ENCODE data around the gene PLB1. TPM values are rescaled to one million over a fixed set of nuclear protein-coding genes. Genes with fewer than 3 reads are reported as not detected.

PLB1 gene, protein sequence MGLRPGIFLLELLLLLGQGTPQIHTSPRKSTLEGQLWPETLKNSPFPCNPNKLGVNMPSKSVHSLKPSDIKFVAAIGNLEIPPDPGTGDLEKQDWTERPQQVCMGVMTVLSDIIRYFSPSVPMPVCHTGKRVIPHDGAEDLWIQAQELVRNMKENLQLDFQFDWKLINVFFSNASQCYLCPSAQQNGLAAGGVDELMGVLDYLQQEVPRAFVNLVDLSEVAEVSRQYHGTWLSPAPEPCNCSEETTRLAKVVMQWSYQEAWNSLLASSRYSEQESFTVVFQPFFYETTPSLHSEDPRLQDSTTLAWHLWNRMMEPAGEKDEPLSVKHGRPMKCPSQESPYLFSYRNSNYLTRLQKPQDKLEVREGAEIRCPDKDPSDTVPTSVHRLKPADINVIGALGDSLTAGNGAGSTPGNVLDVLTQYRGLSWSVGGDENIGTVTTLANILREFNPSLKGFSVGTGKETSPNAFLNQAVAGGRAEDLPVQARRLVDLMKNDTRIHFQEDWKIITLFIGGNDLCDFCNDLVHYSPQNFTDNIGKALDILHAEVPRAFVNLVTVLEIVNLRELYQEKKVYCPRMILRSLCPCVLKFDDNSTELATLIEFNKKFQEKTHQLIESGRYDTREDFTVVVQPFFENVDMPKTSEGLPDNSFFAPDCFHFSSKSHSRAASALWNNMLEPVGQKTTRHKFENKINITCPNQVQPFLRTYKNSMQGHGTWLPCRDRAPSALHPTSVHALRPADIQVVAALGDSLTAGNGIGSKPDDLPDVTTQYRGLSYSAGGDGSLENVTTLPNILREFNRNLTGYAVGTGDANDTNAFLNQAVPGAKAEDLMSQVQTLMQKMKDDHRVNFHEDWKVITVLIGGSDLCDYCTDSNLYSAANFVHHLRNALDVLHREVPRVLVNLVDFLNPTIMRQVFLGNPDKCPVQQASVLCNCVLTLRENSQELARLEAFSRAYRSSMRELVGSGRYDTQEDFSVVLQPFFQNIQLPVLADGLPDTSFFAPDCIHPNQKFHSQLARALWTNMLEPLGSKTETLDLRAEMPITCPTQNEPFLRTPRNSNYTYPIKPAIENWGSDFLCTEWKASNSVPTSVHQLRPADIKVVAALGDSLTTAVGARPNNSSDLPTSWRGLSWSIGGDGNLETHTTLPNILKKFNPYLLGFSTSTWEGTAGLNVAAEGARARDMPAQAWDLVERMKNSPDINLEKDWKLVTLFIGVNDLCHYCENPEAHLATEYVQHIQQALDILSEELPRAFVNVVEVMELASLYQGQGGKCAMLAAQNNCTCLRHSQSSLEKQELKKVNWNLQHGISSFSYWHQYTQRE (N-terminal part only)
- total RNA-seq = 1.5 and 1.6 TPM in 2 replicates

DNA sequence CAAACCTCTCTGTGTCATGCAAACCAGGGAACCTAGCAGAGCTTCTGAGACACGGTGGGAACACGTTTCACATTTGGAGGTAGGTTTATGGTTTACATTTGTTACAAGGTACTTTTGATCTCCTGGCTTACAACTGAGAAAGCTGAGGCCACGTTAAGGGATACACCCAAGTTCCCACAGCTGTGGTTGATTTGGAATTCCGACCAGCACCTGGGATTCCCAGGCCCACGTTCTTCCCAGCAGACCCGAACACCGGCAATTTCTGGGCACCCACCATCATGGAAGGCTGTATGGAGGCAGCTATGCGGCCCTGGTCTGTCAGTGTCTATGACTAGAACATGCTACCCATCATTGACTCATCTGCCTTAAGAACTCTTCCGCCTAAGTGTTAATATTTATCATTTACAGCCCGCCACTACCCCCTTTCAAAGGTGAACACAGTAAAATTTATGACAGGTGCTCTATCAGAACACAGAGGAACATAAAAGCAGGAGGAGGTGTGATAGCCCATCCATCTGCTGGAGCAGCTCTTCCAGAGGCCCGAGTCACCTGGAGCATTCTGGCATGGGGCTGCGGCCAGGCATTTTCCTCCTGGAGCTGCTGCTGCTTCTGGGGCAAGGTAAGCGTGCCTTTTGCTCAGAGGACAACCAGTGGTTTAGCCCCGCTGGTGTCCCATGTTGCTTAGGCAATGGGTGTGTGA, at the start of gene PLB1:
TSS of gene PLB1 (plus strand) at position 510 of the 700 bp plus-strand sequence. CDS start at position 565, 55 bp downstream.
- FAIRE-seq (peak; percentile 92), DNase-seq (ENCODE audit: low read depth) (no peak)
- no peaks in the 10 kb centered on the region for H3K27me3 ChIP-seq (ENCODE audit: control insufficient read depth, insufficient read depth, low read length)
- TF ChIP-seq, protein P1, sequence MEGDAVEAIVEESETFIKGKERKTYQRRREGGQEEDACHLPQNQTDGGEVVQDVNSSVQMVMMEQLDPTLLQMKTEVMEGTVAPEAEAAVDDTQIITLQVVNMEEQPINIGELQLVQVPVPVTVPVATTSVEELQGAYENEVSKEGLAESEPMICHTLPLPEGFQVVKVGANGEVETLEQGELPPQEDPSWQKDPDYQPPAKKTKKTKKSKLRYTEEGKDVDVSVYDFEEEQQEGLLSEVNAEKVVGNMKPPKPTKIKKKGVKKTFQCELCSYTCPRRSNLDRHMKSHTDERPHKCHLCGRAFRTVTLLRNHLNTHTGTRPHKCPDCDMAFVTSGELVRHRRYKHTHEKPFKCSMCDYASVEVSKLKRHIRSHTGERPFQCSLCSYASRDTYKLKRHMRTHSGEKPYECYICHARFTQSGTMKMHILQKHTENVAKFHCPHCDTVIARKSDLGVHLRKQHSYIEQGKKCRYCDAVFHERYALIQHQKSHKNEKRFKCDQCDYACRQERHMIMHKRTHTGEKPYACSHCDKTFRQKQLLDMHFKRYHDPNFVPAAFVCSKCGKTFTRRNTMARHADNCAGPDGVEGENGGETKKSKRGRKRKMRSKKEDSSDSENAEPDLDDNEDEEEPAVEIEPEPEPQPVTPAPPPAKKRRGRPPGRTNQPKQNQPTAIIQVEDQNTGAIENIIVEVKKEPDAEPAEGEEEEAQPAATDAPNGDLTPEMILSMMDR (IDR thresholded peaks at IDR 0.05; ENCODE audit: insufficient read depth, low read length, severe bottlenecking) = no peak
- H3K36me3 ChIP-seq (ENCODE audit: control insufficient read depth, insufficient read depth, low read length) = no peaks in the 10 kb centered on the region
- no peak within 1 kb of the TSS for H3K4me3 ChIP-seq (ENCODE audit: low read depth, low read length)

DNA sequence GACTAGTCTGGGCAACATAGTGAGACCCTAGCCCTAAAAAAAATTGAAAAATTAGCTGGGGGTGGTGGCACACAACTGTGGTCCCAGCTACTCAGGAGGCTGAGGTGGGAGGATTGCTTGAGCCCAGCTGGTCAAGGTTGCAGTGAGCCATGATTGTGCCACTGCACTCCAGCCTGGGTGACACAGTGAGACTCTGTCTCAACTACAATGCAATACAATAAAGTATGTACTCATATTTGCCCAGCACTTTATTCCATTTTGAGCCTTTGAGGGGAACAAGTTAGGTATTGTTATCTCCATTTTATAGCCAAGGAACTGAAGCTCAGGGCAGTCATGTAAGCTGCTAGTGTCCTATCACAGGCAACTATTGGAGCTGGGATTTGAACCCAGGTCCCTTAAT, 49.3 kb upstream of the PLB1 start:
- H3K4me3 ChIP-seq (ENCODE audit: low read depth, low read length) = no peak overlapping the region
- TF ChIP-seq, protein P1 (IDR thresholded peaks at IDR 0.05; ENCODE audit: insufficient read depth, low read length, severe bottlenecking) = no peak
- no peak for DNase-seq (ENCODE audit: low read depth)
- H3K36me3 ChIP-seq (ENCODE audit: control insufficient read depth, insufficient read depth, low read length) = no peaks in the 10 kb centered on the region
- FAIRE-seq = no peak
- H3K27me3 ChIP-seq (ENCODE audit: control insufficient read depth, insufficient read depth, low read length) = no peaks in the 10 kb centered on the region

GRCh38 chr2:28447086-28447485, 48.8 kb upstream of the PLB1 start:
- Histone ChIP-seq H3K4me3 (ENCODE audit: low read depth, low read length) (no peak overlapping the region), H3K27me3 (ENCODE audit: control insufficient read depth, insufficient read depth, low read length) (no peaks in the 10 kb centered on the region), H3K36me3 (ENCODE audit: control insufficient read depth, insufficient read depth, low read length) (no peaks in the 10 kb centered on the region)
- DNase-seq (ENCODE audit: low read depth) (no peak), FAIRE-seq (no peak)
- TF ChIP-seq, protein P1 (IDR thresholded peaks at IDR 0.05; ENCODE audit: insufficient read depth, low read length, severe bottlenecking) = no peak

DNA sequence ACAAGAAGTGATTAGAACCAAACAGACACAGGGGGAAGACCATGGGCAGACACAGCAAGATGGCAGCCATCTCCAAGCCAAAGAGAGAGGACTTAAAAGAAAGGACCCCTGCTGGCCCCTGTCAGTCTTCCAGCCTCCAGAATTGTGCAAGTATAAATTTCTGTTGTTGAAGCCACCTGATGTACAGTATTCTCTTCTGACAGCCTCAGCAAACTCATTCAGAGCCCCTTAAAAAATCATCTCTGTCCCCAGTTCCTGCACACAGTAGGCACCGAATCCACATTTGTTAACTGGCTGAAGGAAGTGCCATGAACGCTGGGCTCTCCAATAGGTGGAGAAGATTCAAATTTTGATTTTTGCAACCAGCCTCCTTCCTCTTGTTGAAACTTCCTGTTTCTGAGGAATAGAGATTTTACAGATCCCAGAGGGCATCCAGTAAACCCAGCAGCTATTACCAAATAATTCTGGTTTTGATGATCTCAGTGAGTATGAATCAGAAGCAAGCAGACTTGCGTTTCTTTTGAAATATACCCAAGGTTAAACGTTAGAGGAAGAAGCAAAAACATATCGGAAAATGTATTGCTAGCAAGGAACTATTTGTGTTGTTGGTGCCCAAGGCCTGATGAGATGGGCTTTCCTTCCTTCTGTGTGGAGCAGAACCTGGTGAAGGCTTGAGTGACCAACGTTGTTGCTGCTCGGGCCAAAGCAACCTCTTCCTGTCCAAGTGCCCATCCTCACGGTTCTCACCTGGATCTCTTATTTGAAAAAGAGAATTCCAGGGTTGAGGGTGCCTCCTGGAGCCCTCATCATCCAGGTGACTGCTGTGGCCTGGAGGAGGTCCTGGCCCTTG, 47.7 kb upstream of the PLB1 start:
- TF ChIP-seq, protein P1 (IDR thresholded peaks at IDR 0.05; ENCODE audit: insufficient read depth, low read length, severe bottlenecking) = no peak
- no peak for FAIRE-seq
- DNase-seq (ENCODE audit: low read depth) = peak; percentile 95
- Histone ChIP-seq H3K4me3 (ENCODE audit: low read depth, low read length) (no peak overlapping the region), H3K36me3 (ENCODE audit: control insufficient read depth, insufficient read depth, low read length) (no peaks in the 10 kb centered on the region), H3K27me3 (ENCODE audit: control insufficient read depth, insufficient read depth, low read length) (no peaks in the 10 kb centered on the region)
